Measurements from ENCODE around the gene CHTF8. TPM values are rescaled to one million over a fixed set of nuclear protein-coding genes. Genes with fewer than 3 reads are reported as not detected.

Gene CHTF8
- total RNA-seq, 1 experiment from 2014 or later, result 161 TPM

DNA sequence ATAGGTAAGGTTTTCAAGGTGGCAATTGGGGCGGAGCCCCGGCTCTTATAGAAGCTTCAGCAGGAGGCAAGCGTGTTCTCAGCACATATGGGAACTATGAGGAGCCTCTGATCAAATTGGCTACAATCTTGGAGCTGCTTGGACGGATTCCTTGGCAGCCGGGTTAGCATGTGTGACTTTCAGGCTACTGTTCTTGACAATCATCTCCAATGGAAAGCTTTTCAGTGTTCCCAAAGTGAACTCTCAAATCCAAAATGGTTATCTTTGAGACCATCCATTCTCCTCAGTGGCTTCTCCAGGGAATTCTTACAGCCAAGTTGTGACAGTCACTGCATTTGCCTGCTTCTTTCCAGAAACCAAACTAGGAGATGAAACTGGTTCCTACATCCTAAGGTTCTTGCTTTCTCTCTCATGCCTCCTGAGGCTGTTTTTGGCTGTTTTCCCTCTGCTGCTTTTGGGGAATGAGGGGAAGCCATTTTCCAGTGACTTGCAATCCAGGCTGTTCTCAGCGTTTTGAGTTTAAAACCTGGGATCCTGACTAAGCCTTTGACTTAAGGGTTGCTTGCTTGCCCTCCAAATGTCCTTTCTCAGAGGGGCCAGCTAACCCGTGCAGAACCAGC is 16.0 kb downstream of the CHTF8 start:
- Histone ChIP-seq H3F3A (ENCODE audit: insufficient read depth, low read depth) (peaks cover 33% of the 10 kb centered on the region; the same call in 1 of the 2 replicates), H3K9me3 (ENCODE audit: insufficient read depth, low read depth) (no peaks in the 10 kb centered on the region), H3K4me2 (no peak overlapping the region), H3K27ac (no peak overlapping the region), H3K79me2 (ENCODE audit: low read depth) (no peaks in the 10 kb centered on the region), H3K36me3 (ENCODE audit: low read depth) (no peaks in the 10 kb centered on the region), H3K27me3 (ENCODE audit: insufficient read depth, low read depth) (no peaks in the 10 kb centered on the region), H3K4me3 (no peak overlapping the region), H4K20me1 (ENCODE audit: insufficient read depth) (no peaks in the 10 kb centered on the region), H3K4me1 (replicated peaks; ENCODE audit: insufficient read depth) (no peaks in the 10 kb centered on the region), H2AFZ (no peak overlapping the region), H3K9me2 (ENCODE audit: insufficient read depth) (no peaks in the 10 kb centered on the region)
- no peak for DNase-seq
- ChIA-PET CTCF (interaction anchor here (0.6 kb wide), 1 partner anchor 267 kb away, joined by 12 read pairs; no protein-coding TSS in a partner anchor), POLR2A (ENCODE audit: unreplicated experiment) (interaction anchor here (0.6 kb wide), 1 partner anchor 95 kb away, joined by 9 read pairs; no protein-coding TSS in a partner anchor)
- TF ChIP-seq EZH2 (IDR thresholded peaks at IDR 0.05; ENCODE audit: low read depth), result no peak
- TF ChIP-seq, protein P1, sequence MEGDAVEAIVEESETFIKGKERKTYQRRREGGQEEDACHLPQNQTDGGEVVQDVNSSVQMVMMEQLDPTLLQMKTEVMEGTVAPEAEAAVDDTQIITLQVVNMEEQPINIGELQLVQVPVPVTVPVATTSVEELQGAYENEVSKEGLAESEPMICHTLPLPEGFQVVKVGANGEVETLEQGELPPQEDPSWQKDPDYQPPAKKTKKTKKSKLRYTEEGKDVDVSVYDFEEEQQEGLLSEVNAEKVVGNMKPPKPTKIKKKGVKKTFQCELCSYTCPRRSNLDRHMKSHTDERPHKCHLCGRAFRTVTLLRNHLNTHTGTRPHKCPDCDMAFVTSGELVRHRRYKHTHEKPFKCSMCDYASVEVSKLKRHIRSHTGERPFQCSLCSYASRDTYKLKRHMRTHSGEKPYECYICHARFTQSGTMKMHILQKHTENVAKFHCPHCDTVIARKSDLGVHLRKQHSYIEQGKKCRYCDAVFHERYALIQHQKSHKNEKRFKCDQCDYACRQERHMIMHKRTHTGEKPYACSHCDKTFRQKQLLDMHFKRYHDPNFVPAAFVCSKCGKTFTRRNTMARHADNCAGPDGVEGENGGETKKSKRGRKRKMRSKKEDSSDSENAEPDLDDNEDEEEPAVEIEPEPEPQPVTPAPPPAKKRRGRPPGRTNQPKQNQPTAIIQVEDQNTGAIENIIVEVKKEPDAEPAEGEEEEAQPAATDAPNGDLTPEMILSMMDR (conservative IDR thresholded peaks at IDR 0.05), result no peak
- BruUV-seq (replicated peaks), result no TSS peak
- intact Hi-C loops (cut with micrococcal nuclease; ENCODE audit: unreplicated experiment), result no loop called here

DNA sequence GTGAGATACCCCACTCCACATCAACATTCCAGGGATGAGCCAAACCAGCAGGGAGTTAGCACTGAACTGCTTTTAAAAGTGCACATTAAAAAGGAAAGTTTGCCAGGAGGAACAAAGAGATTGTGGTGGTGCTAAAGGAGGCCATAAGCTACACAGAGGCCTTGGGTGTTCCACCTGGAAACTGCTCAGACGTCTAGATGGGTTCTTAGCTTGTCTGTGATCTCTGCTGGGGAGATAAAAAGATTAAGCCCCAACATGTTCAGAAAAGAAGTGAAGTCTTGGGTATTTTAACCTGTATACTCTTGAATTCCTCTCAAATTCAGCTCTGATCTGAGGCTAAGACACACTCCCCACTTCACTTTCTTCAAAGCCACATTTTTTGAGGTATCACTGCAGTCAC is 16.6 kb downstream of the CHTF8 start:
- Histone ChIP-seq H4K20me1 (ENCODE audit: insufficient read depth) (no peaks in the 10 kb centered on the region), H3K4me3 (no peak overlapping the region), H3K4me1 (replicated peaks; ENCODE audit: insufficient read depth) (no peaks in the 10 kb centered on the region), H3K27ac (no peak overlapping the region), H2AFZ (no peak overlapping the region), H3K9me3 (ENCODE audit: insufficient read depth, low read depth) (no peaks in the 10 kb centered on the region), H3F3A (ENCODE audit: insufficient read depth, low read depth) (peaks cover 33% of the 10 kb centered on the region; the same call in 1 of the 2 replicates), H3K79me2 (ENCODE audit: low read depth) (no peaks in the 10 kb centered on the region), H3K9me2 (ENCODE audit: insufficient read depth) (no peaks in the 10 kb centered on the region), H3K4me2 (no peak overlapping the region), H3K27me3 (ENCODE audit: insufficient read depth, low read depth) (no peaks in the 10 kb centered on the region), H3K36me3 (ENCODE audit: low read depth) (no peaks in the 10 kb centered on the region)
- DNase-seq, result no peak
- intact Hi-C loops (cut with micrococcal nuclease; ENCODE audit: unreplicated experiment), result no loop called here
- POLR2A ChIA-PET (ENCODE audit: unreplicated experiment), result interaction anchor here (0.6 kb wide), 1 partner anchor 94 kb away, joined by 9 read pairs; no protein-coding TSS in a partner anchor
- CTCF ChIA-PET, result interaction anchor here (0.6 kb wide), 1 partner anchor 266 kb away, joined by 12 read pairs; no protein-coding TSS in a partner anchor
- no TSS peak for BruUV-seq (replicated peaks)
- TF ChIP-seq, protein P1 (conservative IDR thresholded peaks at IDR 0.05), result no peak
- no peak for TF ChIP-seq EZH2 (IDR thresholded peaks at IDR 0.05; ENCODE audit: low read depth)

DNA sequence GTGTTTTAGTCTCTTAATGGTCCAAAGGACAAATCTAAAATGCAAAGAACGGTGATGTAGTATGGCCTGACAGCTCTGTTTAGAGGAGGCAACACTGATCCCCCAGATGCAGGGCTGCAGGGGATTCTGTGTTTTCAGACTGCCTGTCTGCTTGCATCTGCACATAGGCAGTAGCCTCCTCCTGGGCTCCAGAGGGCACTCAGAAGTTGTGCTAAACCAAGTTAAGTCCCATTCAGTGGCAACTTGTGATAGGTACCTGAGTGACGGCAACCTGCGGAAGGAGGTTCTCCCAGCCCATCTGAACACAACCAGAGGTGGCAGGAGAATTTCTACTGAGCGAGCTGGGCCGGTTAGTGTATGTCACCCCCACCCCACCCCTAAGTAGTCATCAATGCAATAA is 17.0 kb downstream of the CHTF8 start:
- DNase-seq, result no peak
- no peak for TF ChIP-seq EZH2 (IDR thresholded peaks at IDR 0.05; ENCODE audit: low read depth)
- TF ChIP-seq, protein P1 (conservative IDR thresholded peaks at IDR 0.05), result no peak
- Histone ChIP-seq H3F3A (ENCODE audit: insufficient read depth, low read depth) (peaks cover 33% of the 10 kb centered on the region; the same call in 1 of the 2 replicates), H3K4me2 (no peak overlapping the region), H2AFZ (no peak overlapping the region), H3K4me1 (replicated peaks; ENCODE audit: insufficient read depth) (no peaks in the 10 kb centered on the region), H3K79me2 (ENCODE audit: low read depth) (no peaks in the 10 kb centered on the region), H4K20me1 (ENCODE audit: insufficient read depth) (no peaks in the 10 kb centered on the region), H3K36me3 (ENCODE audit: low read depth) (no peaks in the 10 kb centered on the region), H3K27me3 (ENCODE audit: insufficient read depth, low read depth) (no peaks in the 10 kb centered on the region), H3K27ac (no peak overlapping the region), H3K4me3 (no peak overlapping the region), H3K9me3 (ENCODE audit: insufficient read depth, low read depth) (no peaks in the 10 kb centered on the region), H3K9me2 (ENCODE audit: insufficient read depth) (no peaks in the 10 kb centered on the region)
- no TSS peak for BruUV-seq (replicated peaks)
- CTCF ChIA-PET, result no interaction called here
- POLR2A ChIA-PET (ENCODE audit: unreplicated experiment), result no interaction called here
- intact Hi-C loops (cut with micrococcal nuclease; ENCODE audit: unreplicated experiment), result no loop called here

Data from PC-9 (cell line).